ENCODE data around the gene NTM.

Gene NTM

GRCh38 chr11:131695889-131696429, 325.5 kb downstream of the NTM start:
- H3K4me3 ChIP-seq (replicated peaks; ENCODE audit: insufficient read depth, low read length), result no peak overlapping the region
- no peaks in the 10 kb centered on the region for H3K27me3 ChIP-seq (ENCODE audit: insufficient read depth, poor library complexity, severe bottlenecking)
- H3K27ac ChIP-seq (replicated peaks), result no peak overlapping the region
- no peak for DNase-seq (ENCODE audit: low read depth in 1 of 2, low spot score in 1 of 2)
- TF ChIP-seq CTCF (IDR thresholded peaks at IDR 0.05; ENCODE audit: insufficient read depth, low read length) (no peak), SPI1 (IDR thresholded peaks at IDR 0.05; ENCODE audit: borderline replicate concordance, low read depth) (no peak), GABPA (IDR thresholded peaks at IDR 0.05; ENCODE audit: low read depth) (no peak), POLR2AphosphoS5 (IDR thresholded peaks at IDR 0.05; ENCODE audit: low read depth) (no peak)
- TF ChIP-seq, protein P1, sequence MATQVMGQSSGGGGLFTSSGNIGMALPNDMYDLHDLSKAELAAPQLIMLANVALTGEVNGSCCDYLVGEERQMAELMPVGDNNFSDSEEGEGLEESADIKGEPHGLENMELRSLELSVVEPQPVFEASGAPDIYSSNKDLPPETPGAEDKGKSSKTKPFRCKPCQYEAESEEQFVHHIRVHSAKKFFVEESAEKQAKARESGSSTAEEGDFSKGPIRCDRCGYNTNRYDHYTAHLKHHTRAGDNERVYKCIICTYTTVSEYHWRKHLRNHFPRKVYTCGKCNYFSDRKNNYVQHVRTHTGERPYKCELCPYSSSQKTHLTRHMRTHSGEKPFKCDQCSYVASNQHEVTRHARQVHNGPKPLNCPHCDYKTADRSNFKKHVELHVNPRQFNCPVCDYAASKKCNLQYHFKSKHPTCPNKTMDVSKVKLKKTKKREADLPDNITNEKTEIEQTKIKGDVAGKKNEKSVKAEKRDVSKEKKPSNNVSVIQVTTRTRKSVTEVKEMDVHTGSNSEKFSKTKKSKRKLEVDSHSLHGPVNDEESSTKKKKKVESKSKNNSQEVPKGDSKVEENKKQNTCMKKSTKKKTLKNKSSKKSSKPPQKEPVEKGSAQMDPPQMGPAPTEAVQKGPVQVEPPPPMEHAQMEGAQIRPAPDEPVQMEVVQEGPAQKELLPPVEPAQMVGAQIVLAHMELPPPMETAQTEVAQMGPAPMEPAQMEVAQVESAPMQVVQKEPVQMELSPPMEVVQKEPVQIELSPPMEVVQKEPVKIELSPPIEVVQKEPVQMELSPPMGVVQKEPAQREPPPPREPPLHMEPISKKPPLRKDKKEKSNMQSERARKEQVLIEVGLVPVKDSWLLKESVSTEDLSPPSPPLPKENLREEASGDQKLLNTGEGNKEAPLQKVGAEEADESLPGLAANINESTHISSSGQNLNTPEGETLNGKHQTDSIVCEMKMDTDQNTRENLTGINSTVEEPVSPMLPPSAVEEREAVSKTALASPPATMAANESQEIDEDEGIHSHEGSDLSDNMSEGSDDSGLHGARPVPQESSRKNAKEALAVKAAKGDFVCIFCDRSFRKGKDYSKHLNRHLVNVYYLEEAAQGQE (IDR thresholded peaks at IDR 0.05; ENCODE audit: insufficient replicate concordance, low read depth), result no peak

DNA sequence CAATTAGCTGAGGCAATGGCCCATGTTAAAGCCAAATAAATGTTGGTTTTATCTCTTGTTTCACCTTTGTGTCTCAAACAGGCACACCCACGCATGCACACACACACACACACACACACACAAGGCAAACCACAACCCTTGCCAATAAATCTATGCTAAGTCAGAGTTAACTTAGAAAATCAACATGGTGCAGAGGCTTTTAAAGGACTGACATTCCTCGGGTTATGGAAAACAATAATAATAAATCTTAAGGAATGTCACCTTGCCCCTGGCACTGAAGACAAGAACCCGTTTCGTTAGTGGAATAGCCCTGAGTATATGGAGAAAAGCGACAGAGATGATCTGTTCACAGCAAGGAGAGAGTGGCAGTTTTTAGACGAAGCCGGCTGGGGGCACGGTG, 326.3 kb downstream of the NTM start:
- H3K27ac ChIP-seq (replicated peaks), result no peak overlapping the region
- DNase-seq (ENCODE audit: low read depth in 1 of 2, low spot score in 1 of 2), result no peak
- H3K27me3 ChIP-seq (ENCODE audit: insufficient read depth, poor library complexity, severe bottlenecking), result no peaks in the 10 kb centered on the region
- no peak overlapping the region for H3K4me3 ChIP-seq (replicated peaks; ENCODE audit: insufficient read depth, low read length)
- TF ChIP-seq GABPA (IDR thresholded peaks at IDR 0.05; ENCODE audit: low read depth) (no peak), CTCF (IDR thresholded peaks at IDR 0.05; ENCODE audit: insufficient read depth, low read length) (no peak), SPI1 (IDR thresholded peaks at IDR 0.05; ENCODE audit: borderline replicate concordance, low read depth) (no peak), POLR2AphosphoS5 (IDR thresholded peaks at IDR 0.05; ENCODE audit: low read depth) (no peak)
- TF ChIP-seq, protein P1 (IDR thresholded peaks at IDR 0.05; ENCODE audit: insufficient replicate concordance, low read depth), result no peak

DNA sequence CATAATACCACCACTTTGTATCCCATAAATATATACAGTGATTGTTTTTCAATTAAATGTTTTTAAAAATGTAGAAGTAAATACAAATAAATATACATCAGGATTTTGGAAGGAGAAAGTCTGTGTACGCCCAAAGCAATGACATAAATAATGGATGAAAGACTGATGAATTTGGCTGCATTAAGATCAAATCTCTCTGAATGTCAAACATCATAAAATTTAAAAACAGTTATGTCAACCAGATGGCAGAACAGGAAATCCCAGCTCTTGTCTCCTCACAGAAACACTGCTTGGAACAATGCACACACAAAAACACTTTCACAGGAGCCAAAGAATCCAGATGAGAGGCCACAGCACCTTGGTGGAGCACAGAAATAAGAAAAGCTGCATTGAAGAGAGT, 332.9 kb downstream of the NTM start:
- DNase-seq (ENCODE audit: low read depth in 1 of 2, low spot score in 1 of 2), result no peak

More for the DNA sequence above, 332.9 kb downstream of the NTM start:
- TF ChIP-seq SPI1 (IDR thresholded peaks at IDR 0.05; ENCODE audit: borderline replicate concordance, low read depth) (no peak), CTCF (IDR thresholded peaks at IDR 0.05; ENCODE audit: insufficient read depth, low read length) (no peak), POLR2AphosphoS5 (IDR thresholded peaks at IDR 0.05; ENCODE audit: low read depth) (no peak), GABPA (IDR thresholded peaks at IDR 0.05; ENCODE audit: low read depth) (no peak)
- TF ChIP-seq, protein P1 (IDR thresholded peaks at IDR 0.05; ENCODE audit: insufficient replicate concordance, low read depth), result no peak
- Histone ChIP-seq H3K27ac (replicated peaks) (no peak overlapping the region), H3K27me3 (ENCODE audit: insufficient read depth, poor library complexity, severe bottlenecking) (no peaks in the 10 kb centered on the region), H3K4me3 (replicated peaks; ENCODE audit: insufficient read depth, low read length) (no peak overlapping the region)
